Stomach (tissue), 4 donors: Measurements from ENCODE around the gene KLHL24.

Source experiments
- CTCF ChIP-seq, 7 experiments: fragments of 450-650 bp in 4 of 7; fragments of 200-600 bp in 3 of 7; sonication (generic) in 3 of 7; IDR thresholded peaks; one replicate each; pipeline ENCODE4 v1.5.1; 2016 to 2019; ENCODE audit warnings: antibody characterized with exemption in 7 of 7, control low read depth in 2 of 7, mild to moderate bottlenecking in 1 of 7
- EP300 ChIP-seq: sonication (generic); formaldehyde crosslinking; IDR thresholded peaks from one replicate; pipeline ENCODE4 v1.6.1; 2017; ENCODE audit warnings: antibody characterized with exemption
- POLR2A ChIP-seq, 4 donors: fragments of 450-650 bp; IDR thresholded peaks; one replicate each; pipeline ENCODE4 v1.6.1; 2016; ENCODE audit warnings: antibody characterized with exemption in 4 of 4, control low read depth in 2 of 4, mild to moderate bottlenecking in 1 of 4, moderate library complexity in 1 of 4

GRCh38 chr3:183725387-183725786 lies 90.0 kb downstream of the KLHL24 start:
- TF ChIP-seq POLR2A (IDR thresholded peaks at IDR 0.05), result no peak
- TF ChIP-seq CTCF (IDR thresholded peaks at IDR 0.05), result no peak
- TF ChIP-seq EP300, result no peak
